HTERT RPE-1 (cell line): ENCODE data around the gene DPP6.

Experiments used
- in situ Hi-C: fragments of 300-500 bp; cut with MboI; formaldehyde crosslinking; loops from 4 replicates; pipeline ENCODE4 v1.14.3; 2020; ENCODE audit warnings: low sequenced_read_pairs

Gene DPP6

GRCh38 chr7:154746571-154747360, 694.6 kb downstream of the DPP6 start:
- in situ Hi-C loops = no loop called here

DNA sequence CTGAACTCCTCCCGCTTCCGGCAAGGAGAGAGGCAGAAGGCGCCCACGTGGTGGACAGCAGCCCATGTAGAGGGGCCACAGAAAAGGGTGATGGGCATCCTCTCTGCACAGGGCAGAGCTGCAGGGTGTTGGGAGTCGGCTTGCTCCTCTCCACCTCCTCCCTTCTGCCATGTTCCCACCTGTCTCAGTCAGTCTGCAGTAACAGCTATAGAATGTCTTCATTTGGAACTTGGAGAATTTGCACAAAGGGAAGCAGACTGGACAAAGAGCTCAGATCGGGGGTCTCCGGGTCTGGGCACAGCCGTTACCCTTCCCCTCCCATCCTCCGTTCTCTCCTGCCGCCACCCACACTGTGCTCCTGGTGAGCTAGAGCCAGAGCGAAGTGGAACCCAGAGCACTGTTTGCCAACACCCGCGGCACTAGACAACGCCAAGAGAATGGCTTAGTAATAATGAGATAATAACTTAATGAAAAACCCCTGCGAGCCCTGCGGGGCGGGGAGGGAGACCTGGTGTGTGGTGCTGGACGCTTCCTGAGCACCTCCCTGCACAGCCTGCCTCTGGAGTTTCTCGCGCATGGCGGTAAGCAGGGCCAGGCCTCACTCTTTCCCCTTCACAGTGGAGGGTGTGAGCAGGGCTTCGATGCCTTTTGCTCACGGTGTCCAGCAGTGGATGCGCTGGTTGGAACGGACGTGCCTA, 696.0 kb downstream of the DPP6 start:
- in situ Hi-C loops = no loop called here

- in situ Hi-C loops = no loop called here
These were observed 698.2 kb downstream of the DPP6 start for GRCh38 chr7:154750353-154750801.

GRCh38 chr7:154753226-154753625, 701.0 kb downstream of the DPP6 start:
- in situ Hi-C loops = no loop called here

- in situ Hi-C loops = no loop called here
These were observed 705.6 kb downstream of the DPP6 start for GRCh38 chr7:154757756-154758155.

DNA sequence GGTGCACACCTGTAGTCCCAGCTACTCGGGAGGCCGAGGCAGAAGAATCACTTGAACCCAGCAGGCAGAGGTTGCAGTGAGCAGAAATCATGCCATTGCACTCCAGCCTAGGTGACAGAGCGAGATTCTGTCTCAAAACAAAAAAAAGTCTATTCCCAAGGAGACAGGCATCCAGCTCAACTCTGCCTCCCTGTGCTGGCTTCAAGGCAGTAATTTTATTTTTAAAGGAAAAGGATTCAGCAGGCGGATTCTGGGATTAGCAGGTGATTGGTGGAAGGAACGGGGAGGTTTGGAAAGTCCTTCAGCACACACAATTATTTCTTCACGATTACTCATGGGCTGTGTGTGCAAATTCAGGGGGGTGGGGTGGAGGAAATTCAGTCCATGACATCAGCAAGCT, 707.8 kb downstream of the DPP6 start:
- in situ Hi-C loops = no loop called here

DNA sequence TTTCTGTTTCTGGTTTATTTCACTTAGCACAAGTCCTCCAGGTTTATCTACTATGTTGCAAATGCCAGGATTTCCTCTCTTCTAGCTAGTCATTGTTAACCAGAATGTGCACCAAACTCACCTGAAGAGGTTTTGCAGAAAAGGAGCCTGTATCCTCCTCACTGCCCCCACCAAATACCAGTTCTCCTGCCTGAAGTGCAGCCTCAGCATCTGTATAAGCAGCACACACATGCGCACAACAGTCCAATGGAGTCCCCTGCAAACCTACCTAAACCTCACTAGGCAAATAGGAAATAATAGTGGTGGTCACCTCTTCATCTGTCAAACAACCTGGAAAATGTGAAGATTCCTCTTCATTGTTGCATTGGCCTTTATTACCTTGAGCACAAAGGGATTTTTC, 712.9 kb downstream of the DPP6 start:
- in situ Hi-C loops = no loop called here

DNA sequence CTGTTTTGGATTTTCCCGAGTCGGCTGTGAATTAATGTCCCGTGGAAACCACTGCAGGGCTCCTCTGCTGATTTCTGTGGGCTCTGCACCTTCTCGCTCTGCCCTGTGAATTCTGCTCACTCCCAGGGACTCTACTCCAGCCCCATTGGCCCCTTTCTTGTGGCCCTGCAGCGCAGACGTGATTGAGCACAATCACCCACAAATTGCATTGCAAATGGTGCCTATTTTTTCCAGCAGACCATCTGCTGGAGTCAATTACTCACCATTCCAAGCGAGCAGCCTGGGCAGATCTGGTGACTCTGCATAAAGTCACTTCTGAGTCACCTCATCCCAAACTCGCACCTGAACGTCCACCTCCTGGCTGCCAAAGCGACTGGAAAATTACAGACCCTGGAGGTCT, 714.9 kb downstream of the DPP6 start:
- in situ Hi-C loops = no loop called here

- in situ Hi-C loops = no loop called here
These were observed 715.7 kb downstream of the DPP6 start for GRCh38 chr7:154767821-154768415.

DNA sequence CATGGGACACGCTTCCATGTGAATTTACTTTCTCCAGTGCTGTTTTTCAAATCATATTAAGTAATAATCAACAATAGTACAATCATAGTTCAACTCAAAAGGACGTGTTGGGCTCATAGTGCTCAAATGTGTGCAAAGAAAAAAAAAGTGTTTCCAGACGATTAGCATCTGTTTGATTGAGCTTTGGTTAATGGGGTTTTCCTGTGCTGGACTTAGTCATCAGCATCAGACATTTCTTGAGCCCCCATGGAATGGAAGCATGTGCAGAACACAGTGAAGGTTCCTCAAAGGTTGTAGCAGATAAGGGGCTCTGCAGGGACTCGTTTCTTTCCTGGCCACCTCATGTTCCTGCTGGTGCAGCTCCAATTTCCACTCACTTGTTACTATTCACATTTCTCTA, 716.8 kb downstream of the DPP6 start:
- in situ Hi-C loops = no loop called here

DNA sequence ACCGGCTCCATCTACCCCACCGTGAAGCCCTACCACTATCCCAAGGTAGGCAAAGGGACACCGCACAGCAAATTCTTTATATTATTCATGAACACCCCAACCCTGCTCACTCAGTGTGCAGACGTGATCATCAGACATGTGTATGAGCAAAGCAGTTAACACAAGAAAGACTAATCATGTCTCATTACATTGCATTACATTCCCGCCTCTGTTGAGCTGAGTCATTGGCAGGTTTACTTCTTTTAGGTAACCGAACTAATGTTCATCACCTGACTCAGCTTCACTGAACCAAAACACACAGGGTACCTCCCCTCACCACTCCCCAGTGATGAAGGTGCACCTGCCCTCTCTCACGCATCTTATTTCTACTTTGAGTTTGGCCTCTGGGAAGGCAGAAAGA, 717.3 kb downstream of the DPP6 start:
- in situ Hi-C loops = no loop called here

- in situ Hi-C loops = no loop called here
These were observed 718.2 kb downstream of the DPP6 start for GRCh38 chr7:154770361-154770760.

GRCh38 chr7:154770962-154771361, 718.8 kb downstream of the DPP6 start:
- in situ Hi-C loops = no loop called here

DNA sequence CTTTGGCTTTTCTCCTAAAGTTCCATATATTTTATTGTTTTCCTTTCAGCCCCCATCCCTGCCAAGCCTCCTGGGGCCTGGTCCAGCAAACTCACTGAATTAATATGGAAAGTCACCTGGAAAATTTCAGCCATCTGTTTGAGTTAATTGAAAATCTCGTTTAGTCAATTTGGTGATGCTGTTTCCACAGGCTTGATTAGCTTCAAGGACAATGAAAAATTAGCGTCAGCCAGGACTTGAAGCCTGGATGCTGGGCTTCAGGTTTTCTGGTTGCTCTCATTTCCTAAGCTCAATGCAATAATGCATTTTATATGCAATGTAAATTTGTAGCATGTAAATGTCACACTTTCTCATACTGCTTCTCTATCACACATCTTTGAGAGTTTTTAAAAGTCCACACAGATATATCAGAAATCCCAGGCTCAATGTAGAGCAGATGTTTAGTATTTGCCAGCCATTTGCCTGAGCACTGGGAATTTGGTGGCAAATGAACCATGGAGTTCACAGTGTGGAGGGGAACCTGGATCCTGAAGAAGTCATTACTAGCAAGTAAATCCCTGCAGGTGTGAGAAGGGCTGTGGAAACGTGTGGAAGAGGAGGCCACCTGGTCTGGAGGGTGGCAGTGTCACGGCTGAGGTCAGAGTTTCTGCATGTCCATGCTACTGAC, 722.2 kb downstream of the DPP6 start:
- in situ Hi-C loops = no loop called here

DNA sequence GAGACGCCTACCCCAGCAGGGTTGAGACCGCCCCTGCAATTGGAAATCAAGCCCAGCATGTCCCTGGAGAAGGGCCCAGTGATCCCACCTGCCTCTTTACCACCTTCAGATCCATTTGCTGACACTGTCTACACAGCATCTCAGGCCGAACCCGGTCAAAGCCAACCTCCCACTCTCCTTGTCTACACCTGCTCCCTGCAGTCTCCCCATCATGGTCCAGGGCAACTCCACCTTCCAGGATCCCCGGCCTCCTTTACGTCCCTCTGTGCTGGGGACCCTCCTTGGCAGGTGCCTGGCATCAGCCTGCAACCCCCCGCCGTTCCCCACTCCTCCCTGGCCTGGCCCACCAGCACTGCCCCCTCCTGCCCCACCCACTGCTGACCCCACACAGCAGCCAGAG, 723.5 kb downstream of the DPP6 start:
- in situ Hi-C loops = no loop called here

DNA sequence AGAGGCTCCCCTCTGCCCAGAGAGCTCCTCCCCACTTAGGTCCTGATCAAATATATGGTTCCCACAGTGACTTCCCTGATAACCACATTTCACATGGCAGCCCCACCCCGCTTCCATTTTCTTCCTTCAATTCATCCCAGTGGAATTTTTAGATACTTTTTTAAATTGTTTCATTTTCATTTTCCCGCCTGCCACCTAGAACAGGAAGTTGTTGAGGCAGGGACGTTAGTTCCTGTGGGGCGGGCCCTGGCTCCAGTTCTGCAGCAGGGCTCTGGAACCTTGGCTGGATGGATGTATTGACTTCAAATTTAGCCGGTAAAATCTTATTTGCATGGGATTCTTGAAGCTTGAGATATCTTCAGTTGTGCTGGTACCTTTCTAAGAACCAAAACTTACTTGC, 724.2 kb downstream of the DPP6 start:
- in situ Hi-C loops = no loop called here

DNA sequence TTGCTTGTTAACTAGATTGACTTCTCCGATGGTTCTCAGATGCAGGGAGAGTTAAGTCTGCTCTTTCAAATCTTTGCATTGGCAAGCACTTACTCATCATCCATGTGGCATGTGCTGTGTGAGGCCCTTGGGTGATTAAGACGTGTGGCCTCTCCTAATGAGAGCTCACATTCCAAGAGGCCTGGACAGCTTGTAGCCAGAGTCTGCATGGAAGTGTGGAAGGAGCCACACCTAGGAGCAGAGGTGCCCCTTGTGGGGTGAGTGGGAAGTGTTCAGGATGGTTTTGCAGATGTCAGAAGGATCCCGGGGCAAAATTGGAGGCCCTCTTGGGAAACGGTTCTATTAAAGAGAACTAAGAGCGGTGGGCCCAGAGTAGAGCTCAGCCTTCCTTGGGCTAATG, 724.8 kb downstream of the DPP6 start:
- in situ Hi-C loops = no loop called here

DNA sequence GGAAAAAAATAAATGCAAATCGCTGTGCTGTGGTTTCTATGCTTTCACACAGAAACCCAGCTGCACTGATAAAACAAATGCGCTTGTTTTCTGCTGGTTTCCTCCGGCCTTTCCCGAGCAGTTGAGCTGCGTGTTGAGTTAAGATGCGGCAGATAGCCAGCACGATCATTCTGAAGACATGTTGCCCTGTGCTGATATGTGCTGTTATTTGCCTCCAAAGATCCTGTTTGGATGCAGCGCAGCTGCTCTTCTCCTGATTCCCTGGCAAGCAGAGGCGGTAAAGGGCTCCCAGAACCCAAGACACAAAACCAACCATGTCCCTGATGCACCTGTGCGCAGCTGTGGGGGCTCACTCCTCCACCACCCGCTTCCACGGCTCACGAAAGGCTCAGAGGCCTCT, 725.3 kb downstream of the DPP6 start:
- in situ Hi-C loops = no loop called here

DNA sequence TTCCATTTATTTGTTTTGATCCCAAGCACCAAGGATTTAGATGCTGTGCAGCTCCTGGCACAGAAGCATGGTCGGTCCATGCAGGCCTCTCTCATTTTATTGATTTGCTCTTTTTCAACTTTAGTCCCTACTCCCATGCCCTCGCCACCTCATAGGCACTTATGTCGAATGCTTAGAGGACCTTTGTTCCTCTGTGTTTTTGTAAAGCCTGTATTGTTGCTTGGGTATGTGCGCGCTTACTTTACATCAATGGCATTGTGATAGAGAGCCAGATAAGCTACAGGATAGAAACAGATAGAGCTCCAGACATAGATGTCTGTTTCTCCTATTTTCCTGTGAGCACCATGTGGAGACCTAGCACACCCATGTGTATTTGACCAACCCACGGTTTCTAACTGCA, 725.7 kb downstream of the DPP6 start:
- in situ Hi-C loops = no loop called here

- in situ Hi-C loops = no loop called here
These were observed 729.4 kb downstream of the DPP6 start for GRCh38 chr7:154781369-154782303.
